A549 (cell line): ENCODE data around the gene B3GAT3. TPM values are rescaled to one million over a fixed set of nuclear protein-coding genes. Genes with fewer than 3 reads are reported as not detected.
A peak's percentile ranks its signal among the peaks of the same experiment; 100 is the strongest.

Experiments
- ATAC-seq, 2 experiments: fragments of 200-7000 bp in 1 of 2; fragments of >200 bp in 1 of 2; cut with Nextera tagmentation in 1 of 2; cut with Tn5 transposase in 1 of 2; 3 replicates each; pipeline versions ENCODE4 v1.8.0 to v1.9.1; 2018 to 2020; ENCODE audit warnings: mild to moderate bottlenecking in 1 of 2, moderate library complexity in 1 of 2
- CTCF ChIA-PET: fragments of 300-600 bp; sonication (Branson Sonifier 250); formaldehyde crosslinking; extraction: SDS; loops from one replicate; lab custom pipeline; 2021; ENCODE audit warnings: antibody characterized with exemption, inconsistent platforms; lab: Yijun Ruan, JAX
- POLR2A ChIA-PET: fragments of 350-600 bp; formaldehyde crosslinking; extraction: SDS; loops from one replicate; lab custom pipeline; 2021; ENCODE audit warnings: antibody characterized with exemption, inconsistent platforms; lab: Yijun Ruan, JAX
- DNase-seq, 2 experiments: peaks; one replicate each; pipeline versions ENCODE4 v3.0.0 to v3.0.0-alpha.2; 2011 to 2016; ENCODE audit warnings: low read depth in 1 of 2, low spot score in 1 of 2
- FAIRE-seq: peaks from 2 replicates; lab custom pipeline; 2011; peaks lifted over from hg19 to GRCh38; lab: Jason Lieb, UNC
- H3K27ac ChIP-seq, 2 experiments: fragments of >200 bp; sonication (Bioruptor Twin); formaldehyde crosslinking; 3 replicates each; pipeline ENCODE4 v1.5.1; 2016 to 2017
- H3K4me1 ChIP-seq: fragments of >200 bp; sonication (Bioruptor Twin); formaldehyde crosslinking; 3 replicates; pipeline ENCODE4 v1.6.1; 2016
- H3K4me2 ChIP-seq: fragments of >200 bp; sonication (Bioruptor Twin); formaldehyde crosslinking; 3 replicates; pipeline ENCODE4 v1.6.1; 2016
- H3K4me3 ChIP-seq: fragments of >200 bp; sonication (Bioruptor Twin); formaldehyde crosslinking; 3 replicates; pipeline ENCODE4 v1.5.1; 2016
- H3K9me3 ChIP-seq: fragments of >200 bp; sonication (Bioruptor Twin); formaldehyde crosslinking; 3 replicates; pipeline ENCODE4 v1.6.1; 2016
- ATOH8 ChIP-seq: fragments of 250-450 bp; sonication (Bioruptor Pico); IDR thresholded peaks from 2 replicates; pipeline ENCODE4 v1.5.0; 2020; ENCODE audit warnings: low read depth, mild to moderate bottlenecking, moderate library complexity
- CBX8 ChIP-seq: fragments of 200-600 bp; sonication (generic); IDR thresholded peaks from 2 replicates; pipeline ENCODE4 v1.6.1; 2016
- CEBPB ChIP-seq, 2 experiments: fragments of >200 bp in 1 of 2; sonication (Bioruptor Twin) in 1 of 2; formaldehyde crosslinking in 1 of 2; IDR thresholded peaks; 2 replicates each; pipeline ENCODE4 v1.6.1; 2012 to 2016
- CHD2 ChIP-seq: fragments of 150-350 bp; IDR thresholded peaks from 2 replicates; pipeline ENCODE4 v1.6.1; 2014; ENCODE audit warnings: low read length; ENCODE audit not compliant: partially characterized antibody
- CTCF ChIP-seq: fragments of >200 bp; sonication (Bioruptor Twin); formaldehyde crosslinking; IDR thresholded peaks from 3 replicates; pipeline ENCODE4 v1.5.1; 2016
- E2F6 ChIP-seq: IDR thresholded peaks from 2 replicates; pipeline ENCODE4 v1.6.1; 2012; ENCODE audit warnings: low read depth, borderline replicate concordance
- EHMT2 ChIP-seq: fragments of 200-600 bp; sonication (generic); IDR thresholded peaks from 2 replicates; pipeline ENCODE4 v1.6.1; 2016; ENCODE audit warnings: antibody characterized with exemption, low read depth, mild to moderate bottlenecking, moderate library complexity
- GATA3 ChIP-seq: IDR thresholded peaks from 2 replicates; pipeline ENCODE4 v1.6.1; 2012; ENCODE audit warnings: borderline replicate concordance
- HES2 ChIP-seq: fragments of >200 bp; sonication (Bioruptor Twin); formaldehyde crosslinking; IDR thresholded peaks from 2 replicates; pipeline ENCODE4 v1.6.1; 2016
- HOXB13 ChIP-seq: fragments of 250-450 bp; sonication (Bioruptor Pico); IDR thresholded peaks from 2 replicates; pipeline ENCODE4 v1.5.0; 2020; ENCODE audit warnings: low read depth, mild to moderate bottlenecking, moderate library complexity
- JUN ChIP-seq, 2 experiments: fragments of >200 bp; sonication (Bioruptor Twin); formaldehyde crosslinking; IDR thresholded peaks; 2 replicates in 1 of 2; 3 replicates in 1 of 2; pipeline ENCODE4 v1.6.1; 2016 to 2017
- JUNB ChIP-seq: fragments of >200 bp; sonication (Bioruptor Twin); formaldehyde crosslinking; IDR thresholded peaks from 2 replicates; pipeline ENCODE4 v1.6.1; 2016
- KDM1A ChIP-seq: fragments of 200-600 bp; sonication (generic); IDR thresholded peaks from 2 replicates; pipeline ENCODE4 v1.6.1; 2016; ENCODE audit warnings: low read depth, mild to moderate bottlenecking
- MAX ChIP-seq: IDR thresholded peaks from 2 replicates; pipeline ENCODE4 v1.6.1; 2012
- NR3C1 ChIP-seq: fragments of >200 bp; sonication (Bioruptor Twin); formaldehyde crosslinking; IDR thresholded peaks from 3 replicates; pipeline ENCODE4 v1.6.1; 2017
- POLR2A ChIP-seq: IDR thresholded peaks from 2 replicates; pipeline ENCODE4 v1.6.1; 2012; ENCODE audit warnings: mild to moderate bottlenecking, low read length
- RAD21 ChIP-seq, 2 experiments: fragments of >200 bp in 1 of 2; sonication (Bioruptor Twin) in 1 of 2; formaldehyde crosslinking in 1 of 2; IDR thresholded peaks in 1 of 2; conservative IDR thresholded peaks in 1 of 2; 2 replicates in 1 of 2; 3 replicates in 1 of 2; pipeline ENCODE4 v1.6.1; 2012 to 2018; ENCODE audit warnings: inconsistent platforms in 1 of 2
- RCOR1 ChIP-seq: fragments of 150-350 bp; IDR thresholded peaks from 2 replicates; pipeline ENCODE4 v1.6.1; 2014; ENCODE audit warnings: antibody characterized with exemption, low read length, low read depth
- REST ChIP-seq: fragments of 200-600 bp; sonication (generic); IDR thresholded peaks from 2 replicates; pipeline ENCODE4 v1.6.1; 2016; ENCODE audit warnings: antibody characterized with exemption, mild to moderate bottlenecking, moderate library complexity
- RFX5 ChIP-seq: fragments of 450-650 bp; IDR thresholded peaks from 2 replicates; pipeline ENCODE4 v1.7.1; 2014; ENCODE audit warnings: antibody characterized with exemption, mild to moderate bottlenecking, moderate library complexity
- RNF2 ChIP-seq: fragments of 200-600 bp; sonication (generic); IDR thresholded peaks from 2 replicates; pipeline ENCODE4 v1.6.1; 2016; ENCODE audit warnings: low read depth, mild to moderate bottlenecking, antibody characterized with exemption, moderate library complexity, borderline replicate concordance
- SMC3 ChIP-seq: fragments of >200 bp; sonication (Bioruptor Twin); formaldehyde crosslinking; IDR thresholded peaks from 3 replicates; pipeline ENCODE4 v1.6.1; 2018; ENCODE audit warnings: inconsistent platforms
- ZFP36 ChIP-seq: fragments of 450-650 bp; IDR thresholded peaks from 2 replicates; pipeline ENCODE4 v1.6.1; 2014; ENCODE audit warnings: borderline replicate concordance; ENCODE audit not compliant: partially characterized antibody
- ZNF302 ChIP-seq: fragments of 250-450 bp; sonication (Bioruptor Pico); IDR thresholded peaks from 2 replicates; pipeline ENCODE4 v1.9.0; 2021; ENCODE audit warnings: inconsistent platforms, mild to moderate bottlenecking, moderate library complexity
- ZSCAN20 ChIP-seq: fragments of 250-450 bp; sonication (Bioruptor Pico); IDR thresholded peaks from 2 replicates; pipeline ENCODE4 v1.8.0; 2022; ENCODE audit warnings: mild to moderate bottlenecking, moderate library complexity
- WGBS: methylation state at CpG from one replicate; pipeline ENCODE4 v1.1.6; 2017; ENCODE audit errors: missing lambda C conversion rate; 5-methylcytosine and 5-hydroxymethylcytosine counted together
- polyA plus RNA-seq, 4 experiments: library from polyadenylated mRNA; depleted of rRNA in 3 of 4; stranded (reverse); fragments of >200 nt; fragmentation: RNase III in 1 of 4; extraction: RNeasy Plus Mini Kit Qiagen cat#74134 plus additional on column Dnase treatment in 1 of 4; gene quantifications; 2 replicates in 3 of 4; 3 replicates in 1 of 4; pipeline ENCODE4 v1.2.3, GENCODE V29; 2011 to 2017

The B3GAT3 gene
- polyA plus RNA-seq, 2 of the 4 experiments (the other 2 are of a cell fraction) = 19.0 to 41.0 TPM

GRCh38 chr11:62601122-62601371 lies 20.7 kb downstream of the B3GAT3 start:
- peak overlapping the region; percentile 95 for H3K4me2 ChIP-seq
- no peak for FAIRE-seq
- H3K9me3 ChIP-seq = no peaks in the 10 kb centered on the region
- H3K27ac ChIP-seq = peak overlapping the region; percentile 95 to 98
- CTCF ChIA-PET = interaction anchor here (0.9 to 5.1 kb wide), 4 partner anchors 8 to 176 kb away, joined by 4 to 42 read pairs (median 10); partner anchors contain the start of genes EML3, ROM1 and TUT1
- peaks cover 32% of the 10 kb centered on the region for H3K4me1 ChIP-seq
- DNase-seq = peak in 1 of 2 experiments; percentile 31
- WGBS = 5% methylated on average over 22 of the region's 30 CpGs
- ATAC-seq = peak in 1 of 2 experiments; percentile 42; a peak in 2 of 6 replicates
- POLR2A ChIA-PET = interaction anchor here (0.6 to 3.5 kb wide), 8 partner anchors 9 to 240 kb away, joined by 3 to 75 read pairs (median 8); partner anchors contain the start of genes C11orf98, CSKMT, EEF1G and INTS5
- TF ChIP-seq CBX8 (no peak), RNF2 (no peak), CEBPB (IDR thresholded peaks at IDR 0.05) (no peak), RCOR1 (no peak), KDM1A (no peak), ZFP36 (no peak), NR3C1 (no peak), POLR2A (peak; percentile 24; the same call in 1 of the 2 replicates), EHMT2 (no peak), RFX5 (no peak), MAX (peak; percentile 81), ZNF302 (CRISPR knock-in tag) (no peak), JUNB (no peak), HES2 (no peak), ATOH8 (CRISPR knock-in tag) (no peak), GATA3 (no peak), CHD2 (no peak), HOXB13 (no peak; the same call in 1 of the 2 replicates), E2F6 (peak; percentile 91), CTCF (no peak), RAD21 (conservative IDR thresholded peaks at IDR 0.05 in 1 of 2, IDR thresholded peaks at IDR 0.05 in 1 of 2) (no peak)
- peak overlapping the region; percentile 92 for H3K4me3 ChIP-seq

GRCh38 chr11:62600367-62601121 lies 21.2 kb downstream of the B3GAT3 start:
- 1% methylated on average over 26 of the region's 26 CpGs for WGBS
- peaks cover 32% of the 10 kb centered on the region for H3K4me1 ChIP-seq

More at GRCh38 chr11:62600367-62601121, 21.2 kb downstream of the B3GAT3 start:
- TF ChIP-seq ZSCAN20 (no peak), KDM1A (no peak), REST (no peak), ZFP36 (no peak), CEBPB (IDR thresholded peaks at IDR 0.05) (no peak), SMC3 (no peak), JUN (IDR thresholded peaks at IDR 0.05) (no peak; a peak in 1 of 5 replicates), CBX8 (no peak)
- TF ChIP-seq, all 56 proteins: peak for 0
- POLR2A ChIA-PET = interaction anchor here (0.6 to 3.5 kb wide), 7 partner anchors 9 to 153 kb away, joined by 3 to 75 read pairs (median 9); partner anchors contain the start of genes C11orf98, CSKMT, EEF1G and INTS5
- no peak for ATAC-seq
- Histone ChIP-seq H3K9me3 (no peaks in the 10 kb centered on the region), H3K4me2 (peak overlapping the region; percentile 95), H3K27ac (peak overlapping the region; percentile 95 to 98), H3K4me3 (peak overlapping the region; percentile 92)
- DNase-seq = no peak
- CTCF ChIA-PET = interaction anchor here (0.6 to 5.1 kb wide), 4 partner anchors 9 to 1219 kb away, joined by 3 to 42 read pairs (median 7); partner anchors contain the start of genes EML3, ROM1 and TUT1
- no peak for FAIRE-seq
